ENCODE data around the gene TRIM3. TPM values are rescaled to one million over a fixed set of nuclear protein-coding genes. Genes with fewer than 3 reads are reported as not detected.

The TRIM3 gene
- total RNA-seq, 1 experiment from 2014 or later = 7.4 TPM

DNA sequence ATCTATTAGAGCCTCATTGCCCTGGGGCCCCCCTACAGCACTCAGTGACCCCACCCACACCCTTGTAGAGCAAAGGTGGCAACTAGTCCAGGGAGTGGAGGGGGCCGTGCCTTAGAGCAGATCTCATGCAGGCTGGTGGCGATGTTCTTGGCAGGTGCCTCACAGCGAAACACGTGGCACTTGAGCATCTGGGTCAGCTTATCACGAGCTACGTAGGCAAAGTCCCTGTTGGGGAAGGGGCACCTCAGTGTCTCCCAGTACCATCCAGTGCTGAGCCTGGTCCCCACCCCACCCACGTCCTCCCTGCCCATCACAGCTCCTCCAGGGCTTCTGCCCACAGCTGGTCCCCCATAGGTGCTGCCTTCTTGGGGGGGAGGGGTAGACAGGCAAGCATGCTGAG lies 72.3 kb downstream of the TRIM3 start:
- H3K27me3 Mint-ChIP-seq (ENCODE audit: insufficient read depth, unreplicated experiment) = peaks cover 37% of the 10 kb centered on the region
- no peak overlapping the region for H3K27ac Mint-ChIP-seq (ENCODE audit: low read depth, unreplicated experiment)
- ChIA-PET CTCF (interaction anchor here (0.5 to 2.0 kb wide), 5 partner anchors 23 to 619 kb away, joined by 3 to 6 read pairs (median 4); no protein-coding TSS in a partner anchor), POLR2A (no interaction called here)
- no peaks in the 10 kb centered on the region for H3K9me3 Mint-ChIP-seq (ENCODE audit: unreplicated experiment)
- no TSS peak for BruUV-seq (replicated peaks)
- TF ChIP-seq, protein P1, sequence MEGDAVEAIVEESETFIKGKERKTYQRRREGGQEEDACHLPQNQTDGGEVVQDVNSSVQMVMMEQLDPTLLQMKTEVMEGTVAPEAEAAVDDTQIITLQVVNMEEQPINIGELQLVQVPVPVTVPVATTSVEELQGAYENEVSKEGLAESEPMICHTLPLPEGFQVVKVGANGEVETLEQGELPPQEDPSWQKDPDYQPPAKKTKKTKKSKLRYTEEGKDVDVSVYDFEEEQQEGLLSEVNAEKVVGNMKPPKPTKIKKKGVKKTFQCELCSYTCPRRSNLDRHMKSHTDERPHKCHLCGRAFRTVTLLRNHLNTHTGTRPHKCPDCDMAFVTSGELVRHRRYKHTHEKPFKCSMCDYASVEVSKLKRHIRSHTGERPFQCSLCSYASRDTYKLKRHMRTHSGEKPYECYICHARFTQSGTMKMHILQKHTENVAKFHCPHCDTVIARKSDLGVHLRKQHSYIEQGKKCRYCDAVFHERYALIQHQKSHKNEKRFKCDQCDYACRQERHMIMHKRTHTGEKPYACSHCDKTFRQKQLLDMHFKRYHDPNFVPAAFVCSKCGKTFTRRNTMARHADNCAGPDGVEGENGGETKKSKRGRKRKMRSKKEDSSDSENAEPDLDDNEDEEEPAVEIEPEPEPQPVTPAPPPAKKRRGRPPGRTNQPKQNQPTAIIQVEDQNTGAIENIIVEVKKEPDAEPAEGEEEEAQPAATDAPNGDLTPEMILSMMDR (IDR thresholded peaks at IDR 0.05; ENCODE audit: unreplicated experiment) = no peak
- H3K36me3 Mint-ChIP-seq (ENCODE audit: insufficient read depth, unreplicated experiment) = no peaks in the 10 kb centered on the region
- DNase-seq (ENCODE audit: unreplicated experiment) = no peak
- H3K4me1 Mint-ChIP-seq (ENCODE audit: insufficient read depth, unreplicated experiment) = no peaks in the 10 kb centered on the region
- intact Hi-C loops (cut with micrococcal nuclease) = no loop called here
- H3K4me3 Mint-ChIP-seq (ENCODE audit: unreplicated experiment) = no peak overlapping the region

DNA sequence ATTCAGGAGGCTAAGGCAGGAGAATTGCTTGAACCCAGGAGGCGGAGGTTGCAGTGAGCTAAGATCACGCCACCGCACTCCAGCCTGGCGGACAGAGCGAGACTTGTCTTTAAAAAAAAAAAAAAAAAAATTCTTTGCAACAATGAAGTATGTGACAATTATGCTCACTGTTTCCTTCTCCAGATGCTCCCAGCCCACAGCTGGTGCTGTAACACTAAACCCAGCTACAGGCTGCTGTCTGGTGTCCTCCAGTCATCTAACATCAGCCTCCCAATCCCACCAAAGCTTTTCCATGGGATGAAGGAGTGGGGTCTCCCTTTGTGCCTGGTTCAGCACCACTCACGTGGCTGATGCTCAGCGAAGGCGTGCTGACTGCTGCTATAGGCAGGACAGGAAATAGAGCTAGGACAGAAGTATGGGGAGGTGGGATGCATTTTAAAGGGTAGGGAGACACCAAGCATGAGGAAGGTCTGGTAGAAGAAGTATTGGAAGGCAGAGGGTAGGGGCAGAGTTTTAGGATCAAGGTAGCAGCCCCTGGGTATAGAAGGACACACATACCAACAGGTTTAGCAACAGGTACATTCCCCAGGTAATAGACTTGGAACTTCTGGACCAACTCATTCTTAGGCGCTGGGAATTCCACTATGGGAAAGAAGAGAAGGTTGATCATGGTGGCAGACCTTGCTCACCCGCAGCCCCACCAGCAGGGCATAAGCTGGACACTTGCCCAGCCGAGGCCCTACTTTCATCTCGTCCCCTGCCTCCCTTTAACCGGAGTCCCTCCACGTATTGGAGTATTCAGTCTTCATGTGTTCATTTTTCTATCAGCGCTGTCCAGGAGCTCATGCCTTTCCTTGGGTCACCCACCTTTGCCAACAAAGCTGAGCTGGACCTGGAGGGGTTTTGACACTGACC lies 73.1 kb downstream of the TRIM3 start:
- intact Hi-C loops (cut with micrococcal nuclease) = no loop called here
- TF ChIP-seq, protein P1 (IDR thresholded peaks at IDR 0.05; ENCODE audit: unreplicated experiment) = no peak
- H3K9me3 Mint-ChIP-seq (ENCODE audit: unreplicated experiment) = no peaks in the 10 kb centered on the region
- POLR2A ChIA-PET = interaction anchor here (0.6 to 1.1 kb wide), 2 partner anchors 11 to 45 kb away, joined by 3 read pairs; partner anchors contain the start of gene SMPD1
- no peak for DNase-seq (ENCODE audit: unreplicated experiment)
- CTCF ChIA-PET = interaction anchor here (0.5 to 2.9 kb wide), 8 partner anchors 15 to 620 kb away, joined by 3 to 20 read pairs (median 4); no protein-coding TSS in a partner anchor
- no peak overlapping the region for H3K27ac Mint-ChIP-seq (ENCODE audit: low read depth, unreplicated experiment)
- no peaks in the 10 kb centered on the region for H3K36me3 Mint-ChIP-seq (ENCODE audit: insufficient read depth, unreplicated experiment)
- no peaks in the 10 kb centered on the region for H3K4me1 Mint-ChIP-seq (ENCODE audit: insufficient read depth, unreplicated experiment)
- peaks cover 32% of the 10 kb centered on the region for H3K27me3 Mint-ChIP-seq (ENCODE audit: insufficient read depth, unreplicated experiment)
- BruUV-seq (replicated peaks) = no TSS peak
- H3K4me3 Mint-ChIP-seq (ENCODE audit: unreplicated experiment) = no peak overlapping the region

Other genes with a start within 250 kb of the TRIM3 start
- gene FHIP1B, start 239.3 kb downstream of the TRIM3 start, total RNA-seq (2022) = 44.6 and 51.1 TPM in 2 replicates
- not detected in 2 replicates for gene CNGA4, start 234.9 kb downstream of the TRIM3 start, total RNA-seq (2022)
- gene CCKBR, start 214.1 kb downstream of the TRIM3 start, total RNA-seq (2022) = not detected in 2 replicates
- gene CAVIN3, start 153.4 kb downstream of the TRIM3 start, total RNA-seq (2022) = 69.9 and 89.5 TPM in 2 replicates
- 15.0 and 32.2 TPM in 2 replicates for gene SMPD1, start 83.5 kb downstream of the TRIM3 start, total RNA-seq (2022)
- 0.89 and 1.3 TPM in 2 replicates for gene APBB1, start 54.8 kb downstream of the TRIM3 start, total RNA-seq (2022)
- 0.71 and 0.75 TPM in 2 replicates for gene HPX, start 33.0 kb downstream of the TRIM3 start, total RNA-seq (2022)
- 76.3 and 96.0 TPM in 2 replicates for gene ARFIP2, start 7.4 kb upstream of the TRIM3 start, total RNA-seq (2022)
- 36.2 and 42.1 TPM in 2 replicates for gene TIMM10B, start 7.6 kb upstream of the TRIM3 start, total RNA-seq (2022)
- 18.3 and 26.5 TPM in 2 replicates for gene DNHD1, start 23.3 kb upstream of the TRIM3 start, total RNA-seq (2022)
- gene RRP8, start 129.7 kb upstream of the TRIM3 start, total RNA-seq (2022) = 23.4 and 27.6 TPM in 2 replicates
- 78.9 and 92.3 TPM in 2 replicates for gene ILK, start 129.8 kb upstream of the TRIM3 start, total RNA-seq (2022)
- 157 and 167 TPM in 2 replicates for gene TAF10, start 138.3 kb upstream of the TRIM3 start, total RNA-seq (2022)
- 26.9 and 46.5 TPM in 2 replicates for gene TPP1, start 145.5 kb upstream of the TRIM3 start, total RNA-seq (2022)
- 0.19 and 0.27 TPM in 2 replicates for gene DCHS1, start 181.9 kb upstream of the TRIM3 start, total RNA-seq (2022)
- gene MRPL17, start 209.4 kb upstream of the TRIM3 start, total RNA-seq (2022) = 78.0 and 88.4 TPM in 2 replicates

Data from MCF 10A (cell line).